Peyer's patch (tissue), 4 donors: ENCODE measurements around the gene PPP1R11. TPM values are rescaled to one million over a fixed set of nuclear protein-coding genes. Genes with fewer than 3 reads are reported as not detected.
"Not testable (repeated sequence)": the region's sequence is repeated elsewhere in the genome, so short reads cannot be mapped to it uniquely, and the experiment has no call there.

Experiments
- DNase-seq, 3 donors: peaks; one replicate each; pipeline ENCODE4 v3.0.0-alpha.2; 2017 to 2019
- H3K27ac ChIP-seq, 4 donors: fragments of 200-600 bp; sonication (generic); one replicate each; pipeline ENCODE4 v1.5.1; 2016 to 2019
- H3K27me3 ChIP-seq, 2 donors: fragments of 200-600 bp; sonication (generic); one replicate each; pipeline ENCODE4 v1.5.1; 2019
- H3K36me3 ChIP-seq, 3 donors: fragments of 200-600 bp; sonication (generic); one replicate each; pipeline ENCODE4 v1.5.1; 2016 to 2019
- H3K4me1 ChIP-seq, 4 donors: fragments of 200-600 bp; sonication (generic); one replicate each; pipeline ENCODE4 v1.5.1; 2016 to 2019
- H3K4me3 ChIP-seq, 4 donors: fragments of 200-600 bp; sonication (generic); 1 replicate in 3 of 4; 2 replicates in 1 of 4; pipeline ENCODE4 v1.5.1; 2016 to 2019; ENCODE audit warnings: mild to moderate bottlenecking in 1 of 4
- H3K9me3 ChIP-seq, 4 donors: fragments of 200-600 bp; sonication (generic); one replicate each; pipeline ENCODE4 v1.5.1; 2016 to 2019; ENCODE audit warnings: mild to moderate bottlenecking in 1 of 4
- CTCF ChIP-seq, 6 experiments: fragments of 450-650 bp in 4 of 6; fragments of 200-600 bp in 2 of 6; sonication (generic) in 1 of 6; IDR thresholded peaks; one replicate each; pipeline ENCODE4 v1.5.1; 2017 to 2019; ENCODE audit warnings: antibody characterized with exemption in 6 of 6, mild to moderate bottlenecking in 3 of 6, moderate library complexity in 1 of 6
- POLR2A ChIP-seq, 2 donors: fragments of 450-650 bp; IDR thresholded peaks; one replicate each; pipeline ENCODE4 v1.5.1; 2017; ENCODE audit warnings: antibody characterized with exemption in 2 of 2, mild to moderate bottlenecking in 2 of 2, moderate library complexity in 2 of 2
- total RNA-seq, 4 donors: library from RNA; depleted of rRNA; stranded (reverse); fragments of >200 nt; gene quantifications; one replicate each; pipeline ENCODE4 v1.1.0, GENCODE V29; 2016

Gene PPP1R11
- total RNA-seq = 10 to 100 TPM; 44.6 to 75.7 (median 58.6) TPM

GRCh38 chr6:30066577-30067459 is at the start of gene PPP1R11:
TSS of gene PPP1R11 (plus strand) at chr6:30067198. CDS start at chr6:30067411, 213 bp downstream.
- Histone ChIP-seq H3K27ac (peak within 1 kb of the TSS; percentile 89 to 97 (median 92)), H3K4me1 (peaks cover 0 to 30% (median 7%) of the 10 kb centered on the region in 4 donors), H3K9me3 (no peaks in the 10 kb centered on the region), H3K27me3 (peaks cover 0 to 4% of the 10 kb centered on the region in 2 donors), H3K36me3 (peaks cover 0 to 21% (median 0%) of the 10 kb centered on the region in 3 donors), H3K4me3 (peak within 1 kb of the TSS; percentile 71 to 82 (median 76))
- DNase-seq = peak; percentile 98 to 99 (median 99)
- TF ChIP-seq POLR2A (IDR thresholded peaks at IDR 0.05) (peak; percentile 90), CTCF (IDR thresholded peaks at IDR 0.05) (no peak)

GRCh38 chr6:30019819-30020218 is 47.2 kb upstream of the PPP1R11 start:
- H3K4me1 ChIP-seq = no peaks in the 10 kb centered on the region
- no peak for TF ChIP-seq CTCF (IDR thresholded peaks at IDR 0.05)
- TF ChIP-seq POLR2A (IDR thresholded peaks at IDR 0.05) = no peak
- H3K27me3 ChIP-seq = no peaks in the 10 kb centered on the region
- no peak for DNase-seq
- no peak overlapping the region for H3K4me3 ChIP-seq
- no peak overlapping the region for H3K27ac ChIP-seq
- no peaks in the 10 kb centered on the region for H3K36me3 ChIP-seq
- no peaks in the 10 kb centered on the region for H3K9me3 ChIP-seq

- Histone ChIP-seq H3K4me3 (no peak overlapping the region), H3K27ac (no peak overlapping the region)
- TF ChIP-seq CTCF (IDR thresholded peaks at IDR 0.05) (no peak), POLR2A (IDR thresholded peaks at IDR 0.05) (no peak)
These were observed 46.4 kb upstream of the PPP1R11 start for GRCh38 chr6:30020626-30021025.

GRCh38 chr6:30022189-30022588 is 44.8 kb upstream of the PPP1R11 start:
- no peak for DNase-seq
- TF ChIP-seq CTCF (IDR thresholded peaks at IDR 0.05) (no peak), POLR2A (IDR thresholded peaks at IDR 0.05) (no peak)

More at GRCh38 chr6:30020626-30021025, 46.4 kb upstream of the PPP1R11 start:
- Histone ChIP-seq H3K9me3 (no peaks in the 10 kb centered on the region), H3K27me3 (no peaks in the 10 kb centered on the region), H3K4me1 (no peaks in the 10 kb centered on the region), H3K36me3 (no peaks in the 10 kb centered on the region)
- no peak for DNase-seq

GRCh38 chr6:30022712-30023111 is 44.3 kb upstream of the PPP1R11 start:
- not testable (repeated sequence) for H3K27ac ChIP-seq, DNase-seq, H3K27me3 ChIP-seq, H3K4me1 ChIP-seq, H3K9me3 ChIP-seq, H3K4me3 ChIP-seq, H3K36me3 ChIP-seq

More at GRCh38 chr6:30022189-30022588, 44.8 kb upstream of the PPP1R11 start:
- Histone ChIP-seq H3K27me3 (no peaks in the 10 kb centered on the region), H3K4me3 (no peak overlapping the region), H3K4me1 (no peaks in the 10 kb centered on the region), H3K36me3 (no peaks in the 10 kb centered on the region), H3K9me3 (no peaks in the 10 kb centered on the region), H3K27ac (no peak overlapping the region)

- Histone ChIP-seq H3K9me3 (no peaks in the 10 kb centered on the region), H3K27me3 (no peaks in the 10 kb centered on the region), H3K27ac (no peak overlapping the region), H3K4me1 (no peaks in the 10 kb centered on the region), H3K4me3 (no peak overlapping the region), H3K36me3 (no peaks in the 10 kb centered on the region)
- TF ChIP-seq POLR2A (IDR thresholded peaks at IDR 0.05) (no peak), CTCF (IDR thresholded peaks at IDR 0.05) (no peak)
- no peak for DNase-seq
These were observed 41.8 kb upstream of the PPP1R11 start for GRCh38 chr6:30025186-30025585.
